GM12873 (cell line): Measurements from ENCODE around the gene FAM13B.

Experiments
- TF ChIP-seq, protein P1 (sequence below): IDR thresholded peaks from 2 replicates; pipeline ENCODE4 v1.5.1; 2012; ENCODE audit warnings: low read depth, mild to moderate bottlenecking, moderate library complexity, low read length, control low read depth; ENCODE audit not compliant: insufficient read depth; ENCODE audit errors: missing control alignments

The FAM13B gene

GRCh38 chr5:137975208-137975607 lies 57.7 kb downstream of the FAM13B start:
- TF ChIP-seq, protein P1, sequence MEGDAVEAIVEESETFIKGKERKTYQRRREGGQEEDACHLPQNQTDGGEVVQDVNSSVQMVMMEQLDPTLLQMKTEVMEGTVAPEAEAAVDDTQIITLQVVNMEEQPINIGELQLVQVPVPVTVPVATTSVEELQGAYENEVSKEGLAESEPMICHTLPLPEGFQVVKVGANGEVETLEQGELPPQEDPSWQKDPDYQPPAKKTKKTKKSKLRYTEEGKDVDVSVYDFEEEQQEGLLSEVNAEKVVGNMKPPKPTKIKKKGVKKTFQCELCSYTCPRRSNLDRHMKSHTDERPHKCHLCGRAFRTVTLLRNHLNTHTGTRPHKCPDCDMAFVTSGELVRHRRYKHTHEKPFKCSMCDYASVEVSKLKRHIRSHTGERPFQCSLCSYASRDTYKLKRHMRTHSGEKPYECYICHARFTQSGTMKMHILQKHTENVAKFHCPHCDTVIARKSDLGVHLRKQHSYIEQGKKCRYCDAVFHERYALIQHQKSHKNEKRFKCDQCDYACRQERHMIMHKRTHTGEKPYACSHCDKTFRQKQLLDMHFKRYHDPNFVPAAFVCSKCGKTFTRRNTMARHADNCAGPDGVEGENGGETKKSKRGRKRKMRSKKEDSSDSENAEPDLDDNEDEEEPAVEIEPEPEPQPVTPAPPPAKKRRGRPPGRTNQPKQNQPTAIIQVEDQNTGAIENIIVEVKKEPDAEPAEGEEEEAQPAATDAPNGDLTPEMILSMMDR: no peak

DNA sequence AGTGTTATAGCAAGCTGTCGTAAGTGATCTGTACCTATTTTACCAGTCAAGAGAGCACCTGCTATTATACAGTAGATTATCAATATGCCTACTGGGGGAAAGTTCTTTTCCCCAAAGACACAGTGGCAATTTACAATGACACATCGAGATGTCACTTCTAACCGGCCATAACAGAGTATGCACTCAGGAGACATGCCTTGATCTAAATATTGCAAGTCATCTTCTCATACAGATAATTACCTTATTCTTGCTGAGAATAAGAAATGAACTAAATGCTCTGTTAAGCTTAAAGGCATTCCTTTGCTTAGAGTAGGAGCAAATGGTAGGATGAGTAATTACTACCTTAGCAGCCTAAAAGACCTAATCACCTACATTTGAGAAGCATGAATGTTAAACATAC lies 72.1 kb downstream of the FAM13B start:
- TF ChIP-seq, protein P1: no peak

DNA sequence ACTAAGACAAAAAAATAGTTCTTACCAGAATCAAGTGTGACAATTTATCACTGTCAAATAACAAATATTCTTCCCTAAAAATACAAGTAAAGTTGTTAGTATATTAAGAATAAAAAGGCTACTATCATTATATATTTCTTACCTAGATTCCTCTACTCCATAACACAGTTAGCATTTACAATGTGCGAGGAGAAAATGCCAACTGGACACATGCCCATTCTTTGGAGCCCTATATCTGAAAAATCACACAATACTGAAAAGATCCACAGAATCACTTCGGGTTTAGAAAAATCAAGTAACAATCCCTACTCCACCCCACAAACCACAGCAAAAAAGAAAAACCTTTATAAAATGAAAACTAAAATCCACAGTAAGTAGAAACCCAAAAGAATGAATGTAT lies 72.7 kb downstream of the FAM13B start:
- TF ChIP-seq, protein P1: no peak

- TF ChIP-seq, protein P1: no peak
These were observed 73.4 kb downstream of the FAM13B start for GRCh38 chr5:137959488-137959887.

DNA sequence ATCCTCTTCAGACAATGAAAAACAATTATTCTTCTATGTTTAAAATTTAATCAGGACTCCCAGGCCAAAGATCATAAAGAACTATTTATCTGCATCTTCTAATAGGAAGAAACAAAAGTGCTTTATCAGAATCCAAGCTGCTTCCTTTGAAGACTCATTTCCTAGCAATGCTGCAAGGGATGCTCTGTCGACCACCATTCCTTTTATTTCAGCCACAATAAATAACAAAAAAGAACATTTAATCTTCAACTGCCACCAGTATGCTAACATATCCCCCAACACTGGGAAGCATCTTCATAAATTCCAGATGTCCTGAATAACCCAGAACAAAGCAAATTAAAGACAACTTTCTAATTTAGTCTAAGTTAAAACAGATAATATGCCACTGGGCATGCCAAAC lies 74.9 kb downstream of the FAM13B start:
- TF ChIP-seq, protein P1: no peak

- TF ChIP-seq, protein P1: no peak
These were observed 78.6 kb downstream of the FAM13B start for GRCh38 chr5:137954131-137954879.

- TF ChIP-seq, protein P1: no peak
These were observed 87.1 kb downstream of the FAM13B start for GRCh38 chr5:137945825-137946224.
